Naive thymus-derived CD4-positive, alpha-beta T cell (primary cell): ENCODE measurements around the gene MAN1C1. TPM values are rescaled to one million over a fixed set of nuclear protein-coding genes. Genes with fewer than 3 reads are reported as not detected.

Experiments used
- ATAC-seq: fragments of 150-1000 bp; cut with Tn5 transposase; 2 replicates; pipeline ENCODE4 v1.10.0; 2021; ENCODE audit warnings: mild to moderate bottlenecking, moderate library complexity
- CTCF ChIA-PET: fragments of 350-600 bp; sonication (Branson Sonifier 250); formaldehyde crosslinking; loops from one replicate; lab custom pipeline; 2021; ENCODE audit warnings: antibody characterized with exemption; lab: Charles Lee
- POLR2A ChIA-PET: fragments of 350-600 bp; sonication (Branson Sonifier 250); formaldehyde crosslinking; loops from one replicate; lab custom pipeline; 2021; ENCODE audit warnings: antibody characterized with exemption, inconsistent platforms; lab: Charles Lee
- DNase-seq, 9 donors: peaks; one replicate each; pipeline versions ENCODE4 v3.0.0 to v3.0.0-alpha.2; 2020 to 2022; ENCODE audit warnings: mixed read lengths in 1 of 9
- H3K27ac ChIP-seq: one replicate; pipeline ENCODE4 v1.7.0; 2013; ENCODE audit warnings: mild to moderate bottlenecking, low read depth, low read length, moderate library complexity
- H3K27me3 ChIP-seq, 2 donors: one replicate each; pipeline ENCODE4 v1.7.0; 2013; ENCODE audit warnings: low read length in 2 of 2, mild to moderate bottlenecking in 2 of 2, moderate library complexity in 2 of 2; ENCODE audit not compliant: control insufficient read depth in 2 of 2, insufficient read depth in 2 of 2
- H3K36me3 ChIP-seq, 3 experiments: 1 replicate in 2 of 3; 2 replicates in 1 of 3; pipeline ENCODE4 v1.7.0; 2013; ENCODE audit warnings: low read length in 3 of 3, mild to moderate bottlenecking in 3 of 3, moderate library complexity in 1 of 3; ENCODE audit not compliant: insufficient read depth in 3 of 3, control insufficient read depth in 2 of 3
- H3K4me1 ChIP-seq, 2 donors: one replicate each; pipeline ENCODE4 v1.7.0; 2013; ENCODE audit warnings: low read length in 2 of 2, mild to moderate bottlenecking in 2 of 2, moderate library complexity in 1 of 2; ENCODE audit not compliant: control insufficient read depth in 2 of 2, insufficient read depth in 2 of 2
- H3K4me3 ChIP-seq: 2 replicates; pipeline ENCODE4 v1.7.0; 2013; ENCODE audit warnings: mild to moderate bottlenecking, low read length
- H3K9me3 ChIP-seq, 3 experiments: 1 replicate in 2 of 3; 2 replicates in 1 of 3; pipeline ENCODE4 v1.7.0; 2013; ENCODE audit warnings: low read length in 3 of 3; ENCODE audit not compliant: control insufficient read depth in 2 of 3
- H3K27ac Mint-ChIP-seq, 9 donors: one replicate each; pipeline ENCODE4 v1.8.0; 2020 to 2022; ENCODE audit warnings: mixed read lengths in 9 of 9, mild to moderate bottlenecking in 8 of 9, moderate library complexity in 5 of 9, inconsistent platforms in 2 of 9
- H3K27me3 Mint-ChIP-seq, 5 donors: one replicate each; pipeline ENCODE4 v1.8.0; 2021 to 2022; ENCODE audit warnings: mixed read lengths in 5 of 5, mild to moderate bottlenecking in 1 of 5
- H3K36me3 Mint-ChIP-seq, 5 donors: one replicate each; pipeline ENCODE4 v1.8.0; 2020 to 2022; ENCODE audit warnings: mixed read lengths in 5 of 5, mild to moderate bottlenecking in 3 of 5, inconsistent platforms in 1 of 5
- H3K4me1 Mint-ChIP-seq, 7 donors: one replicate each; pipeline ENCODE4 v1.8.0; 2020 to 2022; ENCODE audit warnings: mixed read lengths in 7 of 7, mild to moderate bottlenecking in 3 of 7, inconsistent platforms in 1 of 7
- H3K4me3 Mint-ChIP-seq, 10 donors: one replicate each; pipeline ENCODE4 v1.8.0; 2020 to 2022; ENCODE audit warnings: mild to moderate bottlenecking in 10 of 10, mixed read lengths in 10 of 10, moderate library complexity in 6 of 10, inconsistent platforms in 2 of 10
- H3K9me3 Mint-ChIP-seq, 11 donors: one replicate each; pipeline ENCODE4 v1.8.0; 2020 to 2022; ENCODE audit warnings: mixed read lengths in 11 of 11, mild to moderate bottlenecking in 4 of 11, inconsistent platforms in 1 of 11, moderate library complexity in 1 of 11
- intact Hi-C, 2 donors: fragments of 100-400 bp; cut with micrococcal nuclease; formaldehyde crosslinking; loops; one replicate each; pipeline ENCODE4 v1.15.1; 2023
- polyA plus RNA-seq, 2 donors: library from polyadenylated mRNA; unstranded; fragments of 300-500 nt; fragmentation: Illumina TruSeq; gene quantifications; one replicate each; pipeline ENCODE4 v1.2.3, GENCODE V29; 2021
- total RNA-seq, 6 experiments: library from RNA in 5 of 6; stranded (reverse) in 5 of 6; gene quantifications; 1 replicate in 5 of 6; 2 replicates in 1 of 6; pipeline ENCODE4 v1.2.3 and lab custom pipeline; 2021 to 2026

MAN1C1 gene
- total and polyA plus RNA-seq, 7 experiments from 2014 or later = 16.0 to 85.5 (median 61.0) TPM

GRCh38 chr1:25767437-25767770 lies 150.8 kb downstream of the MAN1C1 start:
- intact Hi-C loops = no loop called here
- Histone ChIP-seq H3K9me3 (no peaks in the 10 kb centered on the region), H3K4me3 (no peak overlapping the region), H3K27me3 (no peaks in the 10 kb centered on the region), H3K36me3 (peaks cover 0 to 33% (median 0%) of the 10 kb centered on the region in 3 experiments), H3K27ac (peak overlapping the region; percentile 19), H3K4me1 (peaks cover 0 to 63% of the 10 kb centered on the region in 2 donors)
- Mint-ChIP-seq H3K27ac (peak overlapping the region in 8 of 9 donors; percentile 65 to 97 (median 92)), H3K9me3 (peaks cover 0 to 4% (median 0%) of the 10 kb centered on the region in 11 donors), H3K27me3 (peaks cover 0 to 27% (median 0%) of the 10 kb centered on the region in 5 donors), H3K4me3 (peak overlapping the region in 2 of 10 donors; percentile 21 to 41), H3K36me3 (peaks cover 0 to 26% (median 17%) of the 10 kb centered on the region in 5 donors), H3K4me1 (peaks cover 6 to 85% (median 62%) of the 10 kb centered on the region in 7 donors)
- ATAC-seq (no peak), DNase-seq (no peak)
- ChIA-PET CTCF (no interaction called here), POLR2A (interaction anchor here (2.0 kb wide), 1 partner anchor 8 kb away, joined by 17 read pairs; no protein-coding TSS in a partner anchor)

GRCh38 chr1:25768999-25769398 lies 152.4 kb downstream of the MAN1C1 start:
- intact Hi-C loops = no loop called here
- peaks cover 19 to 97% (median 78%) of the 10 kb centered on the region in 7 donors for H3K4me1 Mint-ChIP-seq
- Histone ChIP-seq H3K27ac (peak overlapping the region; percentile 77), H3K4me3 (no peak overlapping the region), H3K36me3 (peaks cover 0 to 28% (median 0%) of the 10 kb centered on the region in 3 experiments), H3K9me3 (no peaks in the 10 kb centered on the region), H3K4me1 (peaks cover 13 to 79% of the 10 kb centered on the region in 2 donors), H3K27me3 (no peaks in the 10 kb centered on the region)
- peak overlapping the region in 5 of 10 donors; percentile 37 to 69 (median 53) for H3K4me3 Mint-ChIP-seq
- peak overlapping the region in 8 of 9 donors; percentile 81 to 97 (median 95) for H3K27ac Mint-ChIP-seq
- H3K27me3 Mint-ChIP-seq = peaks cover 0 to 39% (median 0%) of the 10 kb centered on the region in 5 donors
- H3K9me3 Mint-ChIP-seq = peaks cover 0 to 4% (median 0%) of the 10 kb centered on the region in 11 donors
- H3K36me3 Mint-ChIP-seq = peaks cover 4 to 33% (median 22%) of the 10 kb centered on the region in 5 donors
- ChIA-PET POLR2A (no interaction called here), CTCF (no interaction called here)
- ATAC-seq (no peak), DNase-seq (no peak)

- H3K4me3 ChIP-seq = no peak overlapping the region
- Mint-ChIP-seq H3K4me3 (peak overlapping the region in 9 of 10 donors; percentile 71 to 91 (median 79)), H3K27me3 (peaks cover 0 to 41% (median 0%) of the 10 kb centered on the region in 5 donors), H3K27ac (peak overlapping the region in 8 of 9 donors; percentile 93 to 99 (median 98)), H3K4me1 (peaks cover 27 to 97% (median 81%) of the 10 kb centered on the region in 7 donors), H3K9me3 (peaks cover 0 to 5% (median 0%) of the 10 kb centered on the region in 11 donors), H3K36me3 (peaks cover 4 to 34% (median 22%) of the 10 kb centered on the region in 5 donors)
- ChIA-PET POLR2A (interaction anchor here (0.6 to 0.7 kb wide), 2 partner anchors 51 to 151 kb away, joined by 3 read pairs; no protein-coding TSS in a partner anchor), CTCF (interaction anchor here (0.6 to 1.0 kb wide), 3 partner anchors 150 to 250 kb away, joined by 3 read pairs; no protein-coding TSS in a partner anchor)
- intact Hi-C loops = no loop called here
- no peak for DNase-seq
- peaks cover 20 to 85% of the 10 kb centered on the region in 2 donors for H3K4me1 ChIP-seq
- peak overlapping the region; percentile 77 for H3K27ac ChIP-seq
- ATAC-seq = no peak
- H3K9me3 ChIP-seq = no peaks in the 10 kb centered on the region
- peaks cover 0 to 25% (median 0%) of the 10 kb centered on the region in 3 experiments for H3K36me3 ChIP-seq
- H3K27me3 ChIP-seq = no peaks in the 10 kb centered on the region
Measured at GRCh38 chr1:25769625-25770383, 153.2 kb downstream of the MAN1C1 start.

GRCh38 chr1:25770541-25771220 lies 154.1 kb downstream of the MAN1C1 start:
- ChIA-PET CTCF (interaction anchor here (0.9 to 1.0 kb wide), 2 partner anchors 151 to 201 kb away, joined by 3 read pairs; no protein-coding TSS in a partner anchor), POLR2A (interaction anchor here (0.6 to 1.8 kb wide), 7 partner anchors 8 to 538 kb away, joined by 3 to 7 read pairs (median 3); no protein-coding TSS in a partner anchor)
- Mint-ChIP-seq H3K4me3 (peak overlapping the region in 9 of 10 donors; percentile 71 to 91 (median 79)), H3K4me1 (peaks cover 36 to 97% (median 81%) of the 10 kb centered on the region in 7 donors), H3K27ac (peak overlapping the region in 8 of 9 donors; percentile 93 to 99 (median 98)), H3K27me3 (peaks cover 0 to 44% (median 0%) of the 10 kb centered on the region in 5 donors), H3K36me3 (peaks cover 4 to 38% (median 22%) of the 10 kb centered on the region in 5 donors), H3K9me3 (peaks cover 0 to 6% (median 0%) of the 10 kb centered on the region in 11 donors)
- intact Hi-C loops = no loop called here
- peak overlapping the region; percentile 77 for H3K27ac ChIP-seq
- H3K36me3 ChIP-seq = peaks cover 0 to 25% (median 0%) of the 10 kb centered on the region in 3 experiments
- DNase-seq (peak in 2 of 9 donors; percentile 20 to 51), ATAC-seq (no peak)
- H3K9me3 ChIP-seq = no peaks in the 10 kb centered on the region
- H3K27me3 ChIP-seq = no peaks in the 10 kb centered on the region
- peak overlapping the region; percentile 15 for H3K4me3 ChIP-seq
- H3K4me1 ChIP-seq = peaks cover 29 to 84% of the 10 kb centered on the region in 2 donors

- Histone ChIP-seq H3K4me3 (peak overlapping the region; percentile 15), H3K4me1 (peaks cover 32 to 84% of the 10 kb centered on the region in 2 donors), H3K9me3 (no peaks in the 10 kb centered on the region), H3K36me3 (peaks cover 0 to 26% (median 0%) of the 10 kb centered on the region in 3 experiments), H3K27ac (peak overlapping the region; percentile 77), H3K27me3 (no peaks in the 10 kb centered on the region)
- POLR2A ChIA-PET = interaction anchor here (0.6 to 1.8 kb wide), 7 partner anchors 9 to 539 kb away, joined by 3 to 7 read pairs (median 3); no protein-coding TSS in a partner anchor
- peak overlapping the region in 8 of 9 donors; percentile 93 to 99 (median 98) for H3K27ac Mint-ChIP-seq
- H3K27me3 Mint-ChIP-seq = peaks cover 0 to 44% (median 0%) of the 10 kb centered on the region in 5 donors
- H3K4me1 Mint-ChIP-seq = peaks cover 41 to 97% (median 81%) of the 10 kb centered on the region in 7 donors
- CTCF ChIA-PET = interaction anchor here (0.9 to 1.2 kb wide), 2 partner anchors 152 to 202 kb away, joined by 3 to 5 read pairs; no protein-coding TSS in a partner anchor
- intact Hi-C loops = no loop called here
- H3K9me3 Mint-ChIP-seq = peaks cover 0 to 6% (median 0%) of the 10 kb centered on the region in 11 donors
- DNase-seq (peak in 8 of 9 donors; percentile 27 to 68 (median 62)), ATAC-seq (peak; percentile 6)
- H3K4me3 Mint-ChIP-seq = peak overlapping the region in 9 of 10 donors; percentile 71 to 91 (median 79)
- peaks cover 4 to 39% (median 21%) of the 10 kb centered on the region in 5 donors for H3K36me3 Mint-ChIP-seq
Measured at GRCh38 chr1:25771221-25772114, 154.9 kb downstream of the MAN1C1 start.
